Activated T-helper 1 cell treated with anti-CD3 and anti-CD28 coated beads, Interleukin-12 subunit alpha, Interleukin-12 subunit beta, Interleukin-2, Interleukin-4 antibody, amounts not matched to agents 30 ng/mL and 10 ng/mL and 1 ng/mL, durations not matched to agents 14 hours and 24 hours and 36 hours (primary cell): Measurements from ENCODE around the gene ADAMTS2. TPM values are rescaled to one million over a fixed set of nuclear protein-coding genes. Genes with fewer than 3 reads are reported as not detected.
A peak's percentile ranks its signal among the peaks of the same experiment; 100 is the strongest.

ENCODE experiments used
- DNase-seq: peaks from one replicate; pipeline ENCODE4 v3.0.0; 2021; ENCODE audit warnings: low spot score
- H3K27ac Mint-ChIP-seq: one replicate; pipeline ENCODE4 v1.8.0; 2021; ENCODE audit warnings: mild to moderate bottlenecking, mixed read lengths
- H3K27me3 Mint-ChIP-seq: one replicate; pipeline ENCODE4 v1.8.0; 2022; ENCODE audit warnings: mild to moderate bottlenecking, moderate library complexity, mixed read lengths; ENCODE audit not compliant: insufficient read depth
- H3K36me3 Mint-ChIP-seq: one replicate; pipeline ENCODE4 v1.8.0; 2021; ENCODE audit warnings: low read depth, mixed read lengths
- H3K4me1 Mint-ChIP-seq: one replicate; pipeline ENCODE4 v1.8.0; 2021; ENCODE audit warnings: low read depth, mixed read lengths
- H3K4me3 Mint-ChIP-seq: one replicate; pipeline ENCODE4 v1.8.0; 2021; ENCODE audit warnings: mild to moderate bottlenecking, moderate library complexity, mixed read lengths
- H3K9me3 Mint-ChIP-seq: one replicate; pipeline ENCODE4 v1.8.0; 2021; ENCODE audit warnings: mixed read lengths
- intact Hi-C: fragments of 100-400 bp; cut with micrococcal nuclease; formaldehyde crosslinking; loops from one replicate; pipeline ENCODE4 v1.15.1; 2024
- total RNA-seq: library from RNA; stranded (reverse); gene quantifications from 2 replicates; pipeline ENCODE4 v1.2.3, GENCODE V29; 2022

The ADAMTS2 gene
- total RNA-seq, 1 donor from 2014 or later = not detected

- intact Hi-C loops = no loop called here
- no peak for DNase-seq
- Mint-ChIP-seq H3K4me1 (no peaks in the 10 kb centered on the region), H3K27ac (no peak overlapping the region), H3K36me3 (no peaks in the 10 kb centered on the region), H3K4me3 (no peak overlapping the region), H3K9me3 (peaks cover 8% of the 10 kb centered on the region), H3K27me3 (no peaks in the 10 kb centered on the region)
Measured at GRCh38 chr5:179177711-179178575, 167.3 kb downstream of the ADAMTS2 start.

GRCh38 chr5:179176571-179177230 lies 168.6 kb downstream of the ADAMTS2 start:
- no peak overlapping the region for H3K27ac Mint-ChIP-seq
- intact Hi-C loops = no loop called here
- no peak overlapping the region for H3K4me3 Mint-ChIP-seq
- no peaks in the 10 kb centered on the region for H3K36me3 Mint-ChIP-seq
- DNase-seq = no peak
- no peaks in the 10 kb centered on the region for H3K4me1 Mint-ChIP-seq
- H3K9me3 Mint-ChIP-seq = peaks cover 8% of the 10 kb centered on the region
- no peaks in the 10 kb centered on the region for H3K27me3 Mint-ChIP-seq

- intact Hi-C loops = no loop called here
- Mint-ChIP-seq H3K4me1 (no peaks in the 10 kb centered on the region), H3K4me3 (no peak overlapping the region), H3K27ac (no peak overlapping the region), H3K27me3 (no peaks in the 10 kb centered on the region), H3K9me3 (peaks cover 8% of the 10 kb centered on the region), H3K36me3 (no peaks in the 10 kb centered on the region)
- DNase-seq = no peak
Measured at GRCh38 chr5:179176166-179176565, 169.1 kb downstream of the ADAMTS2 start.

- peaks cover 4% of the 10 kb centered on the region for H3K9me3 Mint-ChIP-seq
- H3K4me1 Mint-ChIP-seq = no peaks in the 10 kb centered on the region
- intact Hi-C loops = no loop called here
- no peak overlapping the region for H3K27ac Mint-ChIP-seq
- H3K4me3 Mint-ChIP-seq = no peak overlapping the region
- peaks cover 7% of the 10 kb centered on the region for H3K27me3 Mint-ChIP-seq
- no peaks in the 10 kb centered on the region for H3K36me3 Mint-ChIP-seq
- no peak for DNase-seq
Measured at GRCh38 chr5:179171816-179172745, 173.2 kb downstream of the ADAMTS2 start.

- intact Hi-C loops = no loop called here
- Mint-ChIP-seq H3K27ac (no peak overlapping the region), H3K27me3 (peaks cover 7% of the 10 kb centered on the region), H3K9me3 (peaks cover under 1% of the 10 kb centered on the region), H3K36me3 (no peaks in the 10 kb centered on the region), H3K4me1 (no peaks in the 10 kb centered on the region), H3K4me3 (no peak overlapping the region)
- DNase-seq = no peak
Measured at GRCh38 chr5:179171251-179171815, 173.9 kb downstream of the ADAMTS2 start.

GRCh38 chr5:179170606-179171005 lies 174.7 kb downstream of the ADAMTS2 start:
- Mint-ChIP-seq H3K36me3 (no peaks in the 10 kb centered on the region), H3K9me3 (no peaks in the 10 kb centered on the region), H3K27me3 (peaks cover 7% of the 10 kb centered on the region), H3K4me3 (no peak overlapping the region), H3K27ac (no peak overlapping the region), H3K4me1 (no peaks in the 10 kb centered on the region)
- no peak for DNase-seq
- intact Hi-C loops = no loop called here

- Mint-ChIP-seq H3K36me3 (no peaks in the 10 kb centered on the region), H3K9me3 (no peaks in the 10 kb centered on the region), H3K27ac (no peak overlapping the region), H3K27me3 (peaks cover 7% of the 10 kb centered on the region), H3K4me1 (no peaks in the 10 kb centered on the region), H3K4me3 (no peak overlapping the region)
- intact Hi-C loops = no loop called here
- DNase-seq = no peak
Measured at GRCh38 chr5:179169836-179170235, 175.4 kb downstream of the ADAMTS2 start.

- no peak for DNase-seq
- Mint-ChIP-seq H3K4me3 (no peak overlapping the region), H3K36me3 (no peaks in the 10 kb centered on the region), H3K4me1 (no peaks in the 10 kb centered on the region), H3K27ac (no peak overlapping the region), H3K9me3 (no peaks in the 10 kb centered on the region), H3K27me3 (peaks cover 7% of the 10 kb centered on the region)
- intact Hi-C loops = no loop called here
Measured at GRCh38 chr5:179168664-179169063, 176.6 kb downstream of the ADAMTS2 start.

- no peaks in the 10 kb centered on the region for H3K9me3 Mint-ChIP-seq
- no peak for DNase-seq
- H3K4me1 Mint-ChIP-seq = no peaks in the 10 kb centered on the region
- intact Hi-C loops = loop anchor here (1.0 kb wide), 1 partner anchor 326 kb away; no protein-coding TSS in a partner anchor
- H3K4me3 Mint-ChIP-seq = no peak overlapping the region
- H3K27me3 Mint-ChIP-seq = peaks cover 7% of the 10 kb centered on the region
- H3K27ac Mint-ChIP-seq = no peak overlapping the region
- no peaks in the 10 kb centered on the region for H3K36me3 Mint-ChIP-seq
Measured at GRCh38 chr5:179167871-179168451, 177.3 kb downstream of the ADAMTS2 start.

- Mint-ChIP-seq H3K36me3 (no peaks in the 10 kb centered on the region), H3K27ac (no peak overlapping the region), H3K4me3 (no peak overlapping the region), H3K27me3 (peaks cover 7% of the 10 kb centered on the region), H3K9me3 (no peaks in the 10 kb centered on the region), H3K4me1 (no peaks in the 10 kb centered on the region)
- intact Hi-C loops = loop anchor here (1.0 kb wide), 1 partner anchor 327 kb away; no protein-coding TSS in a partner anchor
- peak; percentile 25 for DNase-seq
Measured at GRCh38 chr5:179166886-179167841, 178.1 kb downstream of the ADAMTS2 start.

- H3K27ac Mint-ChIP-seq = no peak overlapping the region
- no peaks in the 10 kb centered on the region for H3K4me1 Mint-ChIP-seq
- no peak overlapping the region for H3K4me3 Mint-ChIP-seq
- H3K27me3 Mint-ChIP-seq = peaks cover 7% of the 10 kb centered on the region
- peaks cover 8% of the 10 kb centered on the region for H3K9me3 Mint-ChIP-seq
- intact Hi-C loops = no loop called here
- no peak for DNase-seq
- no peaks in the 10 kb centered on the region for H3K36me3 Mint-ChIP-seq
Measured at GRCh38 chr5:179166171-179166885, 178.9 kb downstream of the ADAMTS2 start.
